ENCODE measurements around the gene SUFU.

Gene SUFU

GRCh38 chr10:102523250-102524029 is 19.7 kb downstream of the SUFU start:
- Histone ChIP-seq H2AK5ac (ENCODE audit: low read length, severe bottlenecking) (no peak overlapping the region), H3K36me3 (ENCODE audit: control insufficient read depth in 1 of 2, insufficient read depth in 2 of 2, low read depth in 1 of 2, low read length in 2 of 2) (peaks cover 3 to 10% of the 10 kb centered on the region in 2 experiments), H4K8ac (ENCODE audit: low read length) (peak overlapping the region; percentile 14), H3K4ac (ENCODE audit: low read depth in 1 of 2, low read length in 2 of 2) (no peak overlapping the region), H2BK5ac (ENCODE audit: low read depth, low read length, poor library complexity, severe bottlenecking) (no peak overlapping the region), H3K79me1 (replicated peaks; ENCODE audit: low read length, poor library complexity, severe bottlenecking) (peaks cover 28% of the 10 kb centered on the region), H3K27ac (ENCODE audit: low read length, poor library complexity, severe bottlenecking) (peak overlapping the region; percentile 0), H3K18ac (ENCODE audit: low read depth in 1 of 2, low read length in 2 of 2) (no peak overlapping the region), H2BK120ac (ENCODE audit: low read depth, low read length) (no peak overlapping the region), H2BK15ac (ENCODE audit: low read depth, poor library complexity, severe bottlenecking) (no peak overlapping the region), H3K27me3 (ENCODE audit: control insufficient read depth in 1 of 2, insufficient read depth in 1 of 2, low read length in 2 of 2) (no peaks in the 10 kb centered on the region), H3K9me3 (ENCODE audit: control insufficient read depth, low read length) (no peaks in the 10 kb centered on the region), H4K91ac (ENCODE audit: low read length) (no peak overlapping the region), H3K4me2 (ENCODE audit: low read length, poor library complexity, severe bottlenecking) (no peak overlapping the region), H3K23ac (ENCODE audit: low read length in 2 of 2) (no peak overlapping the region), H3K9ac (ENCODE audit: low read length) (peak overlapping the region; percentile 56), H3K14ac (ENCODE audit: low read length in 2 of 2) (no peak overlapping the region), H3K4me1 (ENCODE audit: control insufficient read depth, insufficient read depth, low read depth, low read length) (peaks cover 9% of the 10 kb centered on the region), H3K4me3 (ENCODE audit: insufficient read depth in 1 of 2, low read depth in 1 of 2, low read length in 2 of 2) (peak overlapping the region in 1 of 2 experiments; percentile 27), H2BK12ac (ENCODE audit: low read length in 2 of 2) (no peak overlapping the region), H2AFZ (ENCODE audit: low read depth, low read length) (no peak overlapping the region)
- DNase-seq: peak; percentile 35
- 50% methylated on average over 5 of the region's 7 CpGs for WGBS

GRCh38 chr10:102524746-102525145 is 21.0 kb downstream of the SUFU start:
- DNase-seq: no peak
- H4K91ac ChIP-seq (ENCODE audit: low read length): no peak overlapping the region
- no peak overlapping the region for H3K9ac ChIP-seq (ENCODE audit: low read length)
- no peaks in the 10 kb centered on the region for H3K27me3 ChIP-seq (ENCODE audit: control insufficient read depth in 1 of 2, insufficient read depth in 1 of 2, low read length in 2 of 2)
- peaks cover 3 to 10% of the 10 kb centered on the region in 2 experiments for H3K36me3 ChIP-seq (ENCODE audit: control insufficient read depth in 1 of 2, insufficient read depth in 2 of 2, low read depth in 1 of 2, low read length in 2 of 2)
- no peak overlapping the region for H3K27ac ChIP-seq (ENCODE audit: low read length, poor library complexity, severe bottlenecking)
- peaks cover 32% of the 10 kb centered on the region for H3K79me1 ChIP-seq (replicated peaks; ENCODE audit: low read length, poor library complexity, severe bottlenecking)
- H3K14ac ChIP-seq (ENCODE audit: low read length in 2 of 2): no peak overlapping the region
- no peak overlapping the region for H2BK12ac ChIP-seq (ENCODE audit: low read length in 2 of 2)
- H4K8ac ChIP-seq (ENCODE audit: low read length): no peak overlapping the region
- 100% methylated on average over 3 of the region's 4 CpGs for WGBS
- H3K4me1 ChIP-seq (ENCODE audit: control insufficient read depth, insufficient read depth, low read depth, low read length): peaks cover 6% of the 10 kb centered on the region
- no peak overlapping the region for H2AFZ ChIP-seq (ENCODE audit: low read depth, low read length)
- H3K4me2 ChIP-seq (ENCODE audit: low read length, poor library complexity, severe bottlenecking): no peak overlapping the region
- no peak overlapping the region for H2BK5ac ChIP-seq (ENCODE audit: low read depth, low read length, poor library complexity, severe bottlenecking)
- H2BK15ac ChIP-seq (ENCODE audit: low read depth, poor library complexity, severe bottlenecking): no peak overlapping the region
- H3K4me3 ChIP-seq (ENCODE audit: insufficient read depth in 1 of 2, low read depth in 1 of 2, low read length in 2 of 2): no peak overlapping the region
- no peaks in the 10 kb centered on the region for H3K9me3 ChIP-seq (ENCODE audit: control insufficient read depth, low read length)
- H3K18ac ChIP-seq (ENCODE audit: low read depth in 1 of 2, low read length in 2 of 2): no peak overlapping the region
- no peak overlapping the region for H3K23ac ChIP-seq (ENCODE audit: low read length in 2 of 2)
- H3K4ac ChIP-seq (ENCODE audit: low read depth in 1 of 2, low read length in 2 of 2): no peak overlapping the region
- H2BK120ac ChIP-seq (ENCODE audit: low read depth, low read length): no peak overlapping the region
- no peak overlapping the region for H2AK5ac ChIP-seq (ENCODE audit: low read length, severe bottlenecking)

GRCh38 chr10:102527546-102527945 is 23.8 kb downstream of the SUFU start:
- Histone ChIP-seq H3K79me1 (replicated peaks; ENCODE audit: low read length, poor library complexity, severe bottlenecking) (peaks cover 42% of the 10 kb centered on the region), H2AK5ac (ENCODE audit: low read length, severe bottlenecking) (no peak overlapping the region), H2BK5ac (ENCODE audit: low read depth, low read length, poor library complexity, severe bottlenecking) (no peak overlapping the region), H3K18ac (ENCODE audit: low read depth in 1 of 2, low read length in 2 of 2) (no peak overlapping the region), H3K4me3 (ENCODE audit: insufficient read depth in 1 of 2, low read depth in 1 of 2, low read length in 2 of 2) (no peak overlapping the region), H3K14ac (ENCODE audit: low read length in 2 of 2) (no peak overlapping the region), H3K23ac (ENCODE audit: low read length in 2 of 2) (no peak overlapping the region), H2BK15ac (ENCODE audit: low read depth, poor library complexity, severe bottlenecking) (no peak overlapping the region), H4K91ac (ENCODE audit: low read length) (no peak overlapping the region), H2AFZ (ENCODE audit: low read depth, low read length) (no peak overlapping the region), H3K4ac (ENCODE audit: low read depth in 1 of 2, low read length in 2 of 2) (no peak overlapping the region), H3K36me3 (ENCODE audit: control insufficient read depth in 1 of 2, insufficient read depth in 2 of 2, low read depth in 1 of 2, low read length in 2 of 2) (peaks cover 7 to 13% of the 10 kb centered on the region in 2 experiments), H3K4me2 (ENCODE audit: low read length, poor library complexity, severe bottlenecking) (no peak overlapping the region), H2BK12ac (ENCODE audit: low read length in 2 of 2) (no peak overlapping the region), H3K4me1 (ENCODE audit: control insufficient read depth, insufficient read depth, low read depth, low read length) (peaks cover 6% of the 10 kb centered on the region), H3K27ac (ENCODE audit: low read length, poor library complexity, severe bottlenecking) (no peak overlapping the region), H3K9me3 (ENCODE audit: control insufficient read depth, low read length) (no peaks in the 10 kb centered on the region), H4K8ac (ENCODE audit: low read length) (no peak overlapping the region), H3K27me3 (ENCODE audit: control insufficient read depth in 1 of 2, insufficient read depth in 1 of 2, low read length in 2 of 2) (no peaks in the 10 kb centered on the region), H3K9ac (ENCODE audit: low read length) (no peak overlapping the region), H2BK120ac (ENCODE audit: low read depth, low read length) (no peak overlapping the region)
- 95% methylated on average over 1 of the region's 2 CpGs for WGBS
- no peak for DNase-seq

GRCh38 chr10:102534333-102534732 is 30.6 kb downstream of the SUFU start:
- no peak overlapping the region for H3K23ac ChIP-seq (ENCODE audit: low read length in 2 of 2)
- H3K79me1 ChIP-seq (replicated peaks; ENCODE audit: low read length, poor library complexity, severe bottlenecking): peaks cover 38% of the 10 kb centered on the region
- no peak overlapping the region for H3K14ac ChIP-seq (ENCODE audit: low read length in 2 of 2)
- no peaks in the 10 kb centered on the region for H3K27me3 ChIP-seq (ENCODE audit: control insufficient read depth in 1 of 2, insufficient read depth in 1 of 2, low read length in 2 of 2)
- H2BK5ac ChIP-seq (ENCODE audit: low read depth, low read length, poor library complexity, severe bottlenecking): no peak overlapping the region
- H2BK120ac ChIP-seq (ENCODE audit: low read depth, low read length): no peak overlapping the region
- no peak overlapping the region for H3K18ac ChIP-seq (ENCODE audit: low read depth in 1 of 2, low read length in 2 of 2)
- no peak overlapping the region for H2BK15ac ChIP-seq (ENCODE audit: low read depth, poor library complexity, severe bottlenecking)
- no peak overlapping the region for H3K27ac ChIP-seq (ENCODE audit: low read length, poor library complexity, severe bottlenecking)
- DNase-seq: no peak
- H3K4me2 ChIP-seq (ENCODE audit: low read length, poor library complexity, severe bottlenecking): no peak overlapping the region
- peaks cover 3% of the 10 kb centered on the region for H3K4me1 ChIP-seq (ENCODE audit: control insufficient read depth, insufficient read depth, low read depth, low read length)
- peaks cover 9 to 22% of the 10 kb centered on the region in 2 experiments for H3K36me3 ChIP-seq (ENCODE audit: control insufficient read depth in 1 of 2, insufficient read depth in 2 of 2, low read depth in 1 of 2, low read length in 2 of 2)
- no peaks in the 10 kb centered on the region for H3K9me3 ChIP-seq (ENCODE audit: control insufficient read depth, low read length)
- no peak overlapping the region for H2BK12ac ChIP-seq (ENCODE audit: low read length in 2 of 2)
- no peak overlapping the region for H3K4me3 ChIP-seq (ENCODE audit: insufficient read depth in 1 of 2, low read depth in 1 of 2, low read length in 2 of 2)
- H3K4ac ChIP-seq (ENCODE audit: low read depth in 1 of 2, low read length in 2 of 2): no peak overlapping the region
- H2AK5ac ChIP-seq (ENCODE audit: low read length, severe bottlenecking): no peak overlapping the region
- no peak overlapping the region for H4K8ac ChIP-seq (ENCODE audit: low read length)
- no peak overlapping the region for H4K91ac ChIP-seq (ENCODE audit: low read length)
- WGBS: 97% methylated on average over 13 of the region's 13 CpGs
- H3K9ac ChIP-seq (ENCODE audit: low read length): no peak overlapping the region
- no peak overlapping the region for H2AFZ ChIP-seq (ENCODE audit: low read depth, low read length)

All from mesenchymal stem cell (in vitro differentiated cells and primary cell).